Esophagus squamous epithelium (tissue), 4 donors: ENCODE data around the gene CNTNAP2.

ENCODE experiments used
- CTCF ChIP-seq, 6 experiments: fragments of 450-650 bp in 4 of 6; fragments of 200-600 bp in 2 of 6; sonication (generic) in 2 of 6; IDR thresholded peaks; one replicate each; pipeline ENCODE4 v1.5.1; 2016 to 2019; ENCODE audit warnings: antibody characterized with exemption in 6 of 6, mild to moderate bottlenecking in 4 of 6, moderate library complexity in 4 of 6
- POLR2A ChIP-seq, 4 donors: fragments of 450-650 bp; IDR thresholded peaks; one replicate each; pipeline ENCODE4 v1.6.1; 2017; ENCODE audit warnings: antibody characterized with exemption in 4 of 4, mild to moderate bottlenecking in 4 of 4, moderate library complexity in 3 of 4

- TF ChIP-seq CTCF (IDR thresholded peaks at IDR 0.05) = no peak
- TF ChIP-seq POLR2A (IDR thresholded peaks at IDR 0.05) = no peak
These were observed 297.8 kb downstream of the CNTNAP2 start for GRCh38 chr7:146414373-146414772.
